ENCODE data around the gene ALG14. TPM values are rescaled to one million over a fixed set of nuclear protein-coding genes. Genes with fewer than 3 reads are reported as not detected.

The ALG14 gene
- polyA plus RNA-seq, 1 donor from 2014 or later: 2.6 TPM

DNA sequence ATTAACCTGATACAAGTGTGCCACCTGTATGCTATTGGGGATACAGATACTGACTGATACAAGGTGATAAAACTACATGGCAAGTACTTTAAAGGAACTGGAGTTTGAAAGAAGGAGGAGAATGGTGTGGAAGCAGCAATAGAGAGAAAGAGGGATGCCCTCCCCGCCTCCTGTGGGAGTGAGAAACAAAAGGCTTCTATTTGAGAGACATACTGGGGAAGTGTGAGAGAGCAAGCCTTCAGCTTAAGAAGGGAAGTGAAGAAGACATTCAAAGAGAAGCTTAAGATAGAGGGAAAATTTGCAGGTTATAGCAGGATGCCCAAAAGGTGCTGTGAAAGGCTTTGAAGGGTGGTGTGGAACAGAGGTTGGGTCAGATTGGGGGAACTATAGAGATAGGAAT lies 7.7 kb upstream of the ALG14 start:
- H2AFZ ChIP-seq (ENCODE audit: low read depth, low read length): no peak overlapping the region
- no peak overlapping the region for H3K4me2 ChIP-seq (ENCODE audit: low read length)

DNA sequence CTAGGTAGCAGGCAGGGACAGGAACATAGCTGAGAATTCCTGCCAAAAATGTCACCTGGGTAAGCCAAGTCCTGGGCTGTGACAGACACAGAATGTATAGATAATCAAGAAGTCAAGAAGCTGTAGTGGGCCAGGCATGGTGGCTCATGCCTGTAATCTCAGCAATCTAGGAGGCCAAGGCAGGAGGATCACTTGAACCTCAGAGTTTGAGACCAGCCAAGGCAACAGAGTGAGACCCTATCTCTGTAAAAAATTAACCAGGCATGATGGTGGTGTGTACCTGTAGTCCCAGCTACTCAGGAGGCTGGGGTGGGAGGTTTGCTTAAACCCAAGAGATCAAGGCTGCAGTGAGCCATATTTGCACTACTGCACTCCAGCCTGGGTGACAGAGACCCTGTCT lies 3.3 kb upstream of the ALG14 start:
- no peaks in the 10 kb centered on the region for H3K9me2 ChIP-seq (ENCODE audit: insufficient read depth, low read length)
- H3K4me3 ChIP-seq (ENCODE audit: low read length): no peak overlapping the region
- no peaks in the 10 kb centered on the region for H3K27me3 ChIP-seq (ENCODE audit: insufficient read depth, low read depth, low read length)
- no peaks in the 10 kb centered on the region for H3F3A ChIP-seq (ENCODE audit: insufficient read depth, low read length, poor library complexity, severe bottlenecking)
- H3K9ac ChIP-seq (ENCODE audit: low read length): no peak overlapping the region
- no peak overlapping the region for H3K4me2 ChIP-seq (ENCODE audit: low read length)
- no peaks in the 10 kb centered on the region for H4K20me1 ChIP-seq (ENCODE audit: insufficient read depth)
- H3K9me3 ChIP-seq (ENCODE audit: low read length): no peaks in the 10 kb centered on the region
- H2AFZ ChIP-seq (ENCODE audit: low read depth, low read length): no peak overlapping the region
- no peaks in the 10 kb centered on the region for H3K36me3 ChIP-seq (ENCODE audit: insufficient read depth, low read length)
- no peak overlapping the region for H3K27ac ChIP-seq (ENCODE audit: low read length)
- H3K79me2 ChIP-seq (replicated peaks; ENCODE audit: insufficient read depth, low read length): no peaks in the 10 kb centered on the region
- TF ChIP-seq POLR2AphosphoS5 (IDR thresholded peaks at IDR 0.05) (no peak), REST (IDR thresholded peaks at IDR 0.05; ENCODE audit: borderline replicate concordance) (no peak), TAF1 (IDR thresholded peaks at IDR 0.05; ENCODE audit: low read depth) (no peak), EZH2 (IDR thresholded peaks at IDR 0.05; ENCODE audit: borderline replicate concordance, insufficient read depth, low read length, poor library complexity, severe bottlenecking) (no peak), EP300 (conservative IDR thresholded peaks at IDR 0.05; ENCODE audit: poor library complexity, severe bottlenecking) (no peak), RAD21 (conservative IDR thresholded peaks at IDR 0.05) (no peak), MXI1 (conservative IDR thresholded peaks at IDR 0.05; ENCODE audit: poor library complexity, severe bottlenecking) (no peak)

More for the DNA sequence above, 7.7 kb upstream of the ALG14 start:
- Histone ChIP-seq H4K20me1 (ENCODE audit: insufficient read depth) (no peaks in the 10 kb centered on the region), H3K9me2 (ENCODE audit: insufficient read depth, low read length) (no peaks in the 10 kb centered on the region), H3K9ac (ENCODE audit: low read length) (no peak overlapping the region), H3K27ac (ENCODE audit: low read length) (no peak overlapping the region), H3K27me3 (ENCODE audit: insufficient read depth, low read depth, low read length) (no peaks in the 10 kb centered on the region), H3K79me2 (replicated peaks; ENCODE audit: insufficient read depth, low read length) (no peaks in the 10 kb centered on the region), H3K36me3 (ENCODE audit: insufficient read depth, low read length) (no peaks in the 10 kb centered on the region), H3F3A (ENCODE audit: insufficient read depth, low read length, poor library complexity, severe bottlenecking) (no peaks in the 10 kb centered on the region), H3K9me3 (ENCODE audit: low read length) (no peaks in the 10 kb centered on the region), H3K4me3 (ENCODE audit: low read length) (no peak overlapping the region)
- TF ChIP-seq REST (IDR thresholded peaks at IDR 0.05; ENCODE audit: borderline replicate concordance) (no peak), MXI1 (conservative IDR thresholded peaks at IDR 0.05; ENCODE audit: poor library complexity, severe bottlenecking) (no peak), TAF1 (IDR thresholded peaks at IDR 0.05; ENCODE audit: low read depth) (no peak), EP300 (conservative IDR thresholded peaks at IDR 0.05; ENCODE audit: poor library complexity, severe bottlenecking) (no peak), POLR2AphosphoS5 (IDR thresholded peaks at IDR 0.05) (no peak), SMC3 (conservative IDR thresholded peaks at IDR 0.05; ENCODE audit: poor library complexity) (no peak), RAD21 (conservative IDR thresholded peaks at IDR 0.05) (no peak), EZH2 (IDR thresholded peaks at IDR 0.05; ENCODE audit: borderline replicate concordance, insufficient read depth, low read length, poor library complexity, severe bottlenecking) (no peak), CTCF (IDR thresholded peaks at IDR 0.05; ENCODE audit: poor library complexity, severe bottlenecking) (no peak)

All from neural cell (in vitro differentiated cells).